Neural crest cell (in vitro differentiated cells): ENCODE data around the gene RRP7A. TPM values are rescaled to one million over a fixed set of nuclear protein-coding genes. Genes with fewer than 3 reads are reported as not detected.

ENCODE experiments used
- DNase-seq: peaks from one replicate; pipeline ENCODE4 v3.0.0; 2021; ENCODE audit warnings: low read depth, mixed read lengths, low spot score
- H3K27ac Mint-ChIP-seq: one replicate; pipeline ENCODE4 v1.8.0; 2021; ENCODE audit warnings: mild to moderate bottlenecking, mixed read lengths; ENCODE audit not compliant: unreplicated experiment
- H3K27me3 Mint-ChIP-seq: 2 replicates; pipeline ENCODE4 v1.8.0; 2021; ENCODE audit warnings: low read depth, mild to moderate bottlenecking, mixed read lengths
- H3K36me3 Mint-ChIP-seq: 2 replicates; pipeline ENCODE4 v1.8.0; 2021; ENCODE audit warnings: low read depth, mild to moderate bottlenecking, mixed read lengths
- H3K4me1 Mint-ChIP-seq: 2 replicates; pipeline ENCODE4 v1.8.0; 2021; ENCODE audit warnings: mixed read lengths
- H3K4me3 Mint-ChIP-seq: one replicate; pipeline ENCODE4 v1.8.0; 2021; ENCODE audit warnings: mild to moderate bottlenecking, mixed read lengths
- H3K9me3 Mint-ChIP-seq: 2 replicates; pipeline ENCODE4 v1.8.0; 2021; ENCODE audit warnings: mixed read lengths
- total RNA-seq: library from RNA; stranded (reverse); gene quantifications from 2 replicates; pipeline ENCODE4 v1.2.1, GENCODE V29; 2021
- TF ChIP-seq, protein P1 (sequence below): fragments of 200-600 bp; sonication (generic); conservative IDR thresholded peaks from 2 replicates; pipeline ENCODE4 v1.5.0; 2021; ENCODE audit warnings: antibody characterized with exemption, mild to moderate bottlenecking

The RRP7A gene
- total RNA-seq, 1 donor from 2014 or later: 78.0 TPM

DNA sequence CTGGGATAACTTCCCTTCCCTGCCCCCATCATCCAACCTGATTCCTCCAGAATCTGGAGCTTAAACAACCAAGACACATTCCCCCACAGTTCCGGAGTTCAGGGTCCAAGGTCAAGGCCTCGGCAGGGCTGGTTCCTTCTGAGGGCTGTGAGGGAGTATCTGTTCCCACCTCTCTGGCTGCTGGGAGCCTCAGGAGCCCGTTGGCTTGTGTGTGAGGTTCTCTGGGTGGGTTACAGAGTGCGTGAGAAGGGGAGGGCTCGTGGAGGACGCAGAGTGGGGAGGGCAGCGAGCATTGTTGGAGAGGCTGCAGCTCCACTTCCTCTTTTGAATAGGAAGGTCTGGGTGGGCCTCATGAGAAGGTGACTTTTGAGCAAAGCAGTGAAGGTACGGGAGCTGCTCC lies 42.7 kb upstream of the RRP7A start:
- H3K27ac Mint-ChIP-seq: peak overlapping the region; percentile 38
- peaks cover 18% of the 10 kb centered on the region for H3K4me1 Mint-ChIP-seq
- peak overlapping the region; percentile 63 for H3K4me3 Mint-ChIP-seq
- TF ChIP-seq, protein P1, sequence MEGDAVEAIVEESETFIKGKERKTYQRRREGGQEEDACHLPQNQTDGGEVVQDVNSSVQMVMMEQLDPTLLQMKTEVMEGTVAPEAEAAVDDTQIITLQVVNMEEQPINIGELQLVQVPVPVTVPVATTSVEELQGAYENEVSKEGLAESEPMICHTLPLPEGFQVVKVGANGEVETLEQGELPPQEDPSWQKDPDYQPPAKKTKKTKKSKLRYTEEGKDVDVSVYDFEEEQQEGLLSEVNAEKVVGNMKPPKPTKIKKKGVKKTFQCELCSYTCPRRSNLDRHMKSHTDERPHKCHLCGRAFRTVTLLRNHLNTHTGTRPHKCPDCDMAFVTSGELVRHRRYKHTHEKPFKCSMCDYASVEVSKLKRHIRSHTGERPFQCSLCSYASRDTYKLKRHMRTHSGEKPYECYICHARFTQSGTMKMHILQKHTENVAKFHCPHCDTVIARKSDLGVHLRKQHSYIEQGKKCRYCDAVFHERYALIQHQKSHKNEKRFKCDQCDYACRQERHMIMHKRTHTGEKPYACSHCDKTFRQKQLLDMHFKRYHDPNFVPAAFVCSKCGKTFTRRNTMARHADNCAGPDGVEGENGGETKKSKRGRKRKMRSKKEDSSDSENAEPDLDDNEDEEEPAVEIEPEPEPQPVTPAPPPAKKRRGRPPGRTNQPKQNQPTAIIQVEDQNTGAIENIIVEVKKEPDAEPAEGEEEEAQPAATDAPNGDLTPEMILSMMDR: no peak
- H3K27me3 Mint-ChIP-seq: peaks cover 6% of the 10 kb centered on the region
- H3K9me3 Mint-ChIP-seq: no peaks in the 10 kb centered on the region
- DNase-seq: no peak
- H3K36me3 Mint-ChIP-seq: no peaks in the 10 kb centered on the region

DNA sequence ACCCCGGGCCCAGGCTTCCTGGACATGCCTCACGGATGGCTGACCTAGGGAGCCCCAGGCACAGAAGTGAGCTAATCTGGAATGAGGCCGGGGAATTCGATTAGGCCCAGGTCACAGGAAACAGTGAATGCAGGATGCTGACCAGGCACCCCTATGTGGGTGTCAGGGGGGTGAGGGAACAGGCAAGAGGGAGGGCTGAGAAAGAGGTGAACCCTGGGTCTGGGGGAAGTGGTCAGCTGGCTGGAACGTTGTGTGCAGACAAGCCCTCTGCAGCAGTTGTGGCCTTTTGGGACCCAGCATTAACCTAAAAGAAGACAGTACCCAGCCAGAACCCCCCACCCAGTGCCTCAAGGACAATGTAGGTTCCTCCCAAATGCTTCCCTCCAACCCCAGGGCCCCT lies 42.3 kb upstream of the RRP7A start:
- peaks cover 18% of the 10 kb centered on the region for H3K4me1 Mint-ChIP-seq

DNA sequence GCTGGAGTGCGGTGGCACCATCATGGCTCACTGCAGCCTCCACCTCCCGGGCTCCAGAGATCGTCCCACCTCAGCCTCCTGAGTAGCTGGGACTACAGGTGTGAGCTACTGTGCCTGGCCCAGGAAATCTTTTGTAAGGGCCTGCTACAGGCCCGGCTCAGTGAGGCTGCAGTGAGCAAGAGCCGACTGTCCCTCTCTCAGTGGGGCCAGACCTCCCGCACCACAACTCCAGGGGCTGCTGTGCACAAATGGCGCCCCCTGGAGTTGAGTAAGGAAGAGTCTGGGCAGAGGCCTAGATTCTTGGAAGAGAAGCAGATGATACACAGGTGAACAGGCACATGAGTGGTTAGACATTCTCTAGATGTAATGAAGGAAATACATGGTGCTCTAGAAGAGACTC lies 41.2 kb upstream of the RRP7A start:
- DNase-seq: no peak
- peaks cover 18% of the 10 kb centered on the region for H3K4me1 Mint-ChIP-seq
- H3K9me3 Mint-ChIP-seq: no peaks in the 10 kb centered on the region
- H3K4me3 Mint-ChIP-seq: peak overlapping the region; percentile 65
- H3K36me3 Mint-ChIP-seq: no peaks in the 10 kb centered on the region
- H3K27ac Mint-ChIP-seq: no peak overlapping the region
- TF ChIP-seq, protein P1: peak; percentile 62
- peaks cover 6% of the 10 kb centered on the region for H3K27me3 Mint-ChIP-seq

More for the DNA sequence above, 42.3 kb upstream of the RRP7A start:
- peak overlapping the region; percentile 64 for H3K4me3 Mint-ChIP-seq
- H3K27me3 Mint-ChIP-seq: peaks cover 6% of the 10 kb centered on the region
- H3K27ac Mint-ChIP-seq: no peak overlapping the region
- H3K9me3 Mint-ChIP-seq: no peaks in the 10 kb centered on the region
- TF ChIP-seq, protein P1: no peak
- no peaks in the 10 kb centered on the region for H3K36me3 Mint-ChIP-seq
- DNase-seq: no peak

DNA sequence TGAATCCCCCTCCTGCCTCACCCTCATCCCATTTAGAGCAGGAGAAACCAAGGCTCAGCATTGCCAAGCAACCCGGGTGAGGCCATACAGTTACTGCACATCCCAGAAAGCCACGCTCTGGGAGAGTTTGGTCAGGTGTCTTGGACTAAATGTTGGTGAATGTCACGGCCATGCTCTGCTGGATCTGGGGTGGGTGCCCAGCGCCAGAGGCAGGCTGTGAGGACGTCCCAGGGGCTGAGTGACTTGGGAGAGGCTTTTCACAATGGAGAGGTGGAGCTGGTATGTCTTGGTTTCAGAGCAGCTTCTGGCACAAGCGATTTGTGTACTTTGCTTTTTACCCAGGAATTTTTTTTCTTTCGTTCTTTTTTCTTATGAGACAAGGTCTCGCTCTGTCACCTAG lies 40.8 kb upstream of the RRP7A start:
- Mint-ChIP-seq H3K27ac (peak overlapping the region; percentile 43), H3K27me3 (peaks cover 6% of the 10 kb centered on the region)
- TF ChIP-seq, protein P1: no peak

DNA sequence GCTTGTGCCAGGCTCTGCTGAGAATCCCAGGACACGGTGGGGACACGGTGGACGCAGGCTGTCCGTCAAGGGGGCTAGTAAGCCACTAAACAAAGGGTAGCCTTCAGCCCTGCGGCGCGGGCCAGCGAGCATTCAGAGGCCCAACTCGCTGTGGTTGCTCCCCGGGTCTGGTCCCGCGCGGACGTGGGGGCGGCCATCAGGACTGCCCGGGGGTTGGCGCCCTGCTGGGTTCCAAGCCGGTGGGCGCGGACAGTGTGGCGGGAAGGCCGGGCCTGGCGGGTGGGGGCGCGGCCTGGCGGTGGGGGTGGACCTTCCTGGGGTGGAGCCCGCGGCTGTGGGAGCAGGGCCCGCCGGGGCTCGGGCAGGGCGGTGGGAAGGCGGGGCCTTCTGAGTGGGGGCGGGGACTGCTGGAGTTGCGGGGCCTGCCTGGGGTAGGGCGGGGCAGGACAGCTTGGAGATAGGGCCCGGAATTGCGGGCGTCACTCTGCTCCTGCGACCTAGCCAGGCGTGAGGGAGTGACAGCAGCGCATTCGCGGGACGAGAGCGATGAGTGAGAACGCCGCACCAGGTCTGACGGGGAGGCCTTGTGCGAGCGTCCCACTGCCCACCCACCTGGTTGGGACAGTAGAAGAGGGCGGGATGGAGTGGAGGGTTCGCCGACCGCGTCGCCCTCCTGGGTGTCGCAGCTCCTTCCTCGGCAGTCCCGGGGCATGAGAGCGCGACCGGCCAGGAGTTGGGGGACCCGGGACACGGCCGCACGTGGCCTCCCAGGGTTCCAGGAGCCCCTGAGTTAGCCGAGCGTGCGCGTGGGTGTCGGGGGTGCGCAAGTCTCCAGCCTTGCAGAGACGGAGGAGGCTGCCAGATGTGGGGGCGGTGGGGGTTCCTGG lies 34.1 kb upstream of the RRP7A start, which contains the start of gene SERHL2:
Gene SERHL2 (plus strand): TSS at position 482 of the 887 bp plus-strand sequence. CDS start 65 bp downstream, at position 547.
- TF ChIP-seq, protein P1: no peak
- peak; percentile 94 for DNase-seq
- H3K4me1 Mint-ChIP-seq: peaks cover 11% of the 10 kb centered on the region
- H3K9me3 Mint-ChIP-seq: peaks cover 4% of the 10 kb centered on the region
- peaks cover 18% of the 10 kb centered on the region for H3K27me3 Mint-ChIP-seq
- H3K36me3 Mint-ChIP-seq: no peaks in the 10 kb centered on the region
- H3K27ac Mint-ChIP-seq: peak within 1 kb of the TSS; percentile 88
- H3K4me3 Mint-ChIP-seq: peak within 1 kb of the TSS; percentile 86

More for the DNA sequence above, 40.8 kb upstream of the RRP7A start:
- no peaks in the 10 kb centered on the region for H3K36me3 Mint-ChIP-seq
- DNase-seq: no peak
- H3K9me3 Mint-ChIP-seq: no peaks in the 10 kb centered on the region
- H3K4me3 Mint-ChIP-seq: no peak overlapping the region
- H3K4me1 Mint-ChIP-seq: peaks cover 18% of the 10 kb centered on the region
